ENCODE results near the gene FAM110D. TPM values are rescaled to one million over a fixed set of nuclear protein-coding genes. Genes with fewer than 3 reads are reported as not detected.

The FAM110D gene
- total and polyA plus RNA-seq, 7 donors = 1.2 to 2.9 (median 1.4) TPM

- Histone ChIP-seq H3K36me3 (ENCODE audit: insufficient read depth in 1 of 2, low read depth in 1 of 2) (peaks cover 0 to 63% of the 10 kb centered on the region in 2 donors), H3K4me3 (no peak overlapping the region), H3K4me1 (peaks cover 11% of the 10 kb centered on the region), H3K27me3 (ENCODE audit: insufficient read depth in 3 of 3, low read length in 2 of 3) (no peaks in the 10 kb centered on the region), H3K27ac (peak overlapping the region; percentile 42), H3K9me3 (no peaks in the 10 kb centered on the region)
- DNase-seq (no peak), ATAC-seq (no peak)
- WGBS, 3 donors = 89 to 96% (median 92%) methylated on average over 21 of the region's 21 CpGs
- no peak for TF ChIP-seq CTCF (IDR thresholded peaks at IDR 0.05)
- intact Hi-C loops (cut with DNase I) = loop anchor here in 1 of 2 donors (5.0 kb wide), 1 partner anchor 47 kb away; the partner anchor contains the start of gene CEP85
Measured at GRCh38 chr1:26184883-26185282, 26.0 kb downstream of the FAM110D start.

GRCh38 chr1:26187882-26188281, 29.0 kb downstream of the FAM110D start:
- no peak for ATAC-seq

GRCh38 chr1:26188477-26188876, 29.6 kb downstream of the FAM110D start:
- H3K36me3 ChIP-seq (ENCODE audit: insufficient read depth in 1 of 2, low read depth in 1 of 2) = peaks cover 0 to 62% of the 10 kb centered on the region in 2 donors
- no peak for ATAC-seq

More at GRCh38 chr1:26187882-26188281, 29.0 kb downstream of the FAM110D start:
- peaks cover 0 to 63% of the 10 kb centered on the region in 2 donors for H3K36me3 ChIP-seq (ENCODE audit: insufficient read depth in 1 of 2, low read depth in 1 of 2)
- intact Hi-C loops (cut with DNase I) = no loop called here
- H3K27me3 ChIP-seq (ENCODE audit: insufficient read depth in 3 of 3, low read length in 2 of 3) = no peaks in the 10 kb centered on the region
- no peak overlapping the region for H3K27ac ChIP-seq
- H3K9me3 ChIP-seq = no peaks in the 10 kb centered on the region
- WGBS, 3 donors = 92 to 97% (median 95%) methylated on average over 6 of the region's 6 CpGs
- no peak for TF ChIP-seq CTCF (IDR thresholded peaks at IDR 0.05)
- peaks cover 7% of the 10 kb centered on the region for H3K4me1 ChIP-seq
- H3K4me3 ChIP-seq = no peak overlapping the region
- no peak for DNase-seq

GRCh38 chr1:26189331-26189730, 30.5 kb downstream of the FAM110D start:
- intact Hi-C loops (cut with DNase I) = no loop called here

More at GRCh38 chr1:26188477-26188876, 29.6 kb downstream of the FAM110D start:
- Histone ChIP-seq H3K4me3 (no peak overlapping the region), H3K27ac (no peak overlapping the region), H3K9me3 (no peaks in the 10 kb centered on the region), H3K27me3 (ENCODE audit: insufficient read depth in 3 of 3, low read length in 2 of 3) (no peaks in the 10 kb centered on the region), H3K4me1 (peaks cover 1% of the 10 kb centered on the region)
- DNase-seq = no peak
- intact Hi-C loops (cut with DNase I) = no loop called here
- no peak for TF ChIP-seq CTCF (IDR thresholded peaks at IDR 0.05)
- 88 to 92% (median 91%) methylated on average over 6 to 8 of the region's 8 CpGs for WGBS, 3 donors

More at GRCh38 chr1:26189331-26189730, 30.5 kb downstream of the FAM110D start:
- DNase-seq (no peak), ATAC-seq (peak in 1 of 4 donors; percentile 17)
- Histone ChIP-seq H3K36me3 (ENCODE audit: insufficient read depth in 1 of 2, low read depth in 1 of 2) (peaks cover 0 to 56% of the 10 kb centered on the region in 2 donors), H3K27ac (no peak overlapping the region), H3K27me3 (ENCODE audit: insufficient read depth in 3 of 3, low read length in 2 of 3) (no peaks in the 10 kb centered on the region), H3K9me3 (no peaks in the 10 kb centered on the region), H3K4me3 (no peak overlapping the region), H3K4me1 (no peaks in the 10 kb centered on the region)
- TF ChIP-seq CTCF (IDR thresholded peaks at IDR 0.05) = no peak
- 61 to 77% (median 65%) methylated on average over 6 of the region's 6 CpGs for WGBS, 3 donors

All from psoas muscle (tissue), 8 donors.